DOHH2 (cell line): ENCODE data around the gene HIBADH.

Experiments used
- H3F3A ChIP-seq: fragments of 200-600 bp; sonication (generic), shearing (Covaris generic); 2 replicates; pipeline ENCODE4 v1.6.0; 2016; ENCODE audit warnings: antibody characterized with exemption, mild to moderate bottlenecking; ENCODE audit not compliant: control insufficient read depth, insufficient read depth
- H3K27ac ChIP-seq: fragments of 200-600 bp; sonication (generic); 2 replicates; pipeline ENCODE4 v1.5.1; 2014; ENCODE audit warnings: low read depth, mild to moderate bottlenecking, low read length, moderate library complexity
- H3K27me3 ChIP-seq: fragments of 200-600 bp; sonication (generic); 2 replicates; pipeline ENCODE4 v1.6.1; 2014; ENCODE audit warnings: mild to moderate bottlenecking, low read length, mixed read lengths; ENCODE audit not compliant: control insufficient read depth
- H3K36me3 ChIP-seq: fragments of 200-600 bp; sonication (generic); 2 replicates; pipeline ENCODE4 v1.6.1; 2014; ENCODE audit warnings: mild to moderate bottlenecking, low read length, moderate library complexity, mixed read lengths; ENCODE audit not compliant: control insufficient read depth
- H3K4me1 ChIP-seq: fragments of 200-600 bp; sonication (generic); 2 replicates; pipeline ENCODE4 v1.6.1; 2014; ENCODE audit warnings: mild to moderate bottlenecking, low read length, mixed read lengths; ENCODE audit not compliant: control insufficient read depth
- H3K4me2 ChIP-seq: fragments of 200-600 bp; sonication (generic); 2 replicates; pipeline ENCODE4 v1.6.0; 2014; ENCODE audit warnings: mild to moderate bottlenecking, low read length, moderate library complexity
- H3K4me3 ChIP-seq: fragments of 200-600 bp; sonication (generic); 2 replicates; pipeline ENCODE4 v1.5.1; 2014; ENCODE audit warnings: mild to moderate bottlenecking, low read length, mixed read lengths
- H3K79me2 ChIP-seq: fragments of 200-600 bp; sonication (generic); 2 replicates; pipeline ENCODE4 v1.6.1; 2014; ENCODE audit warnings: mild to moderate bottlenecking, low read length, mixed read lengths; ENCODE audit not compliant: control insufficient read depth
- H3K9me2 ChIP-seq: fragments of 200-600 bp; sonication (generic); replicated peaks from 2 replicates; pipeline ENCODE4 v1.6.1; 2014; ENCODE audit warnings: mild to moderate bottlenecking, low read length, mixed read lengths; ENCODE audit not compliant: control insufficient read depth
- H3K9me3 ChIP-seq: fragments of 200-600 bp; sonication (generic); 2 replicates; pipeline ENCODE4 v1.6.1; 2014; ENCODE audit warnings: antibody characterized with exemption, low read length, mixed read lengths; ENCODE audit not compliant: control insufficient read depth, insufficient read depth
- H4K20me1 ChIP-seq: fragments of 200-600 bp; sonication (generic); 2 replicates; pipeline ENCODE4 v1.6.0; 2014; ENCODE audit warnings: low read depth, mild to moderate bottlenecking, antibody characterized with exemption, low read length, moderate library complexity; ENCODE audit not compliant: control insufficient read depth, insufficient read depth
- CTCF ChIP-seq: fragments of 200-600 bp; sonication (generic); IDR thresholded peaks from one replicate; pipeline ENCODE4 v1.5.1; 2014; ENCODE audit warnings: antibody characterized with exemption, mild to moderate bottlenecking, low read depth, low read length; ENCODE audit not compliant: poor library complexity, severe bottlenecking
- EZH2phosphoT487 ChIP-seq: fragments of 200-600 bp; sonication (generic); IDR thresholded peaks from 2 replicates; pipeline ENCODE4 v1.6.1; 2017; ENCODE audit warnings: borderline replicate concordance, mild to moderate bottlenecking, antibody characterized with exemption, low read length, moderate library complexity, mixed read lengths

Gene HIBADH

GRCh38 chr7:27685209-27685608, 22.5 kb upstream of the HIBADH start:
- H3K4me3 ChIP-seq, result no peak overlapping the region
- H3K9me3 ChIP-seq, result no peaks in the 10 kb centered on the region
- no peaks in the 10 kb centered on the region for H3F3A ChIP-seq
- TF ChIP-seq CTCF (no peak), EZH2phosphoT487 (no peak)
- H3K27ac ChIP-seq, result no peak overlapping the region
- peaks cover 8% of the 10 kb centered on the region for H3K4me1 ChIP-seq
- H4K20me1 ChIP-seq, result no peaks in the 10 kb centered on the region
- H3K4me2 ChIP-seq, result no peak overlapping the region
- H3K36me3 ChIP-seq, result no peaks in the 10 kb centered on the region
- no peaks in the 10 kb centered on the region for H3K9me2 ChIP-seq
- H3K27me3 ChIP-seq, result no peaks in the 10 kb centered on the region
- H3K79me2 ChIP-seq, result no peaks in the 10 kb centered on the region

DNA sequence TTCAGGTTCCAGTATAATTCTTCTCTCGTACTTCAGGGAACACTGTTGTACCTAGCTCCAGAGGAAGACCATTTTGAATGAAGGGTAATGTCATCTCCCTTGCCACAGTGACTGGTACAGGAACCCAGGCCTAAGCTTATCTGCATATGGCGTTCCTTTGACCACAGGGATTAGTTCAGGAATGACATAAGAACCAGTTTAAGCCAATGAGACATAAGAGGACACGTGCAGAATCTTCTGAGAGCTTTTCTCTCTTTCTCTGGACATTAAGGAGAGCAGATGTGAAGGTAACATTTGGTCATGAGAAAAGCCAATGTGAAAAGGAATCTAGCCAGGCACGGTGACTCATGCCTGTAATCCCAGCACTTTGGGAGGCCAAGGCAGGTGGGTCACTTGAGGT, 21.8 kb upstream of the HIBADH start:
- TF ChIP-seq EZH2phosphoT487 (no peak), CTCF (no peak)
- no peaks in the 10 kb centered on the region for H3K36me3 ChIP-seq
- H3K4me1 ChIP-seq, result peaks cover 2% of the 10 kb centered on the region
- no peaks in the 10 kb centered on the region for H3F3A ChIP-seq
- H3K9me2 ChIP-seq, result no peaks in the 10 kb centered on the region
- H3K79me2 ChIP-seq, result no peaks in the 10 kb centered on the region
- no peak overlapping the region for H3K4me2 ChIP-seq
- H3K9me3 ChIP-seq, result no peaks in the 10 kb centered on the region
- no peaks in the 10 kb centered on the region for H4K20me1 ChIP-seq
- no peaks in the 10 kb centered on the region for H3K27me3 ChIP-seq
- H3K27ac ChIP-seq, result no peak overlapping the region
- no peak overlapping the region for H3K4me3 ChIP-seq

DNA sequence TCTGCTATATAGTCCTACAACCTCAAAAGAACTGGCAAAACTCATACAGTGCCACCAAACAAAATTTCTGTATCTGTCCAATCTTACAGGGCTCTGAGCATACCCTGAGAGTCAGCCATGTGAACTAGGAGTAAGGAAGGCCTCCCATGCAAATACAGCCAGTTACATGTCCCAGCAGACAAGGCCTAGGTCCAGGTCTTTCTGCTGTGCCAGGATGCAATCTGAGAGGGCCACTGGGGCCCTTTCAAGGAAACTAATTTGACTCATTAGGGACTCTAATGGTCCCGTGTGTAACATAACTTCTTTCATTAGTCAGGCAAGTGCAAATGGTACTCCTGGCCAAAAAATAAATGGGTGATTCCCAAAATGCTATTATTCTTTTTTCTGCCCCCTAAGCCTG, 17.9 kb upstream of the HIBADH start:
- Histone ChIP-seq H3K27ac (no peak overlapping the region), H3K36me3 (no peaks in the 10 kb centered on the region)
- TF ChIP-seq EZH2phosphoT487, result no peak
- no peak for TF ChIP-seq CTCF

More for the DNA sequence above, 17.9 kb upstream of the HIBADH start:
- H3K4me3 ChIP-seq, result no peak overlapping the region
- H3K4me1 ChIP-seq, result no peaks in the 10 kb centered on the region
- no peaks in the 10 kb centered on the region for H3K9me2 ChIP-seq
- H3K27me3 ChIP-seq, result no peaks in the 10 kb centered on the region
- no peaks in the 10 kb centered on the region for H3K9me3 ChIP-seq
- no peak overlapping the region for H3K4me2 ChIP-seq
- H3K79me2 ChIP-seq, result no peaks in the 10 kb centered on the region
- H4K20me1 ChIP-seq, result no peaks in the 10 kb centered on the region
- no peaks in the 10 kb centered on the region for H3F3A ChIP-seq
